ENCODE results near the gene PRKCA.

GRCh38 chr17:66281661-66282369 is 20.6 kb upstream of the PRKCA start:
- TF ChIP-seq, protein P1, sequence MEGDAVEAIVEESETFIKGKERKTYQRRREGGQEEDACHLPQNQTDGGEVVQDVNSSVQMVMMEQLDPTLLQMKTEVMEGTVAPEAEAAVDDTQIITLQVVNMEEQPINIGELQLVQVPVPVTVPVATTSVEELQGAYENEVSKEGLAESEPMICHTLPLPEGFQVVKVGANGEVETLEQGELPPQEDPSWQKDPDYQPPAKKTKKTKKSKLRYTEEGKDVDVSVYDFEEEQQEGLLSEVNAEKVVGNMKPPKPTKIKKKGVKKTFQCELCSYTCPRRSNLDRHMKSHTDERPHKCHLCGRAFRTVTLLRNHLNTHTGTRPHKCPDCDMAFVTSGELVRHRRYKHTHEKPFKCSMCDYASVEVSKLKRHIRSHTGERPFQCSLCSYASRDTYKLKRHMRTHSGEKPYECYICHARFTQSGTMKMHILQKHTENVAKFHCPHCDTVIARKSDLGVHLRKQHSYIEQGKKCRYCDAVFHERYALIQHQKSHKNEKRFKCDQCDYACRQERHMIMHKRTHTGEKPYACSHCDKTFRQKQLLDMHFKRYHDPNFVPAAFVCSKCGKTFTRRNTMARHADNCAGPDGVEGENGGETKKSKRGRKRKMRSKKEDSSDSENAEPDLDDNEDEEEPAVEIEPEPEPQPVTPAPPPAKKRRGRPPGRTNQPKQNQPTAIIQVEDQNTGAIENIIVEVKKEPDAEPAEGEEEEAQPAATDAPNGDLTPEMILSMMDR (conservative IDR thresholded peaks at IDR 0.05; ENCODE audit: low read depth, low read length) = no peak
- TF ChIP-seq EZH2 (IDR thresholded peaks at IDR 0.05; ENCODE audit: low read length, unreplicated experiment) = no peak
